NCI-H2196 treated with DMSO at 0.1 percent for 48 hours (cell line): ENCODE measurements around the gene TRAPPC12.
A peak's percentile ranks its signal among the peaks of the same experiment; 100 is the strongest.
"Not testable (repeated sequence)": the region's sequence is repeated elsewhere in the genome, so short reads cannot be mapped to it uniquely, and the experiment has no call there.

Experiments
- DNase-seq: peaks from one replicate; lab custom pipeline; 2025; ENCODE audit not compliant: unreplicated experiment; lab: John Stamatoyannopoulos, UW

Gene TRAPPC12

GRCh38 chr2:3379647-3380534, at the start of gene TRAPPC12:
TRAPPC12 (plus strand) TSS chr2:3379694; CDS start chr2:3387624, 7,930 bp downstream.
- peak; percentile 90 for DNase-seq

GRCh38 chr2:3332133-3332532, 47.4 kb upstream of the TRAPPC12 start:
- no peak for DNase-seq

GRCh38 chr2:3334392-3335345, 44.8 kb upstream of the TRAPPC12 start:
- no peak for DNase-seq

- DNase-seq: no peak
Observed at GRCh38 chr2:3336844-3337243, 42.6 kb upstream of the TRAPPC12 start.

GRCh38 chr2:3338340-3338739, 41.2 kb upstream of the TRAPPC12 start:
- no peak for DNase-seq

GRCh38 chr2:3340144-3340543, 39.4 kb upstream of the TRAPPC12 start:
- no peak for DNase-seq

GRCh38 chr2:3341336-3341735, 38.2 kb upstream of the TRAPPC12 start:
- no peak for DNase-seq

GRCh38 chr2:3342324-3342723, 37.2 kb upstream of the TRAPPC12 start:
- DNase-seq: no peak

GRCh38 chr2:3343012-3343411, 36.5 kb upstream of the TRAPPC12 start:
- DNase-seq: no peak

- DNase-seq: no peak
Observed at GRCh38 chr2:3344897-3345296, 34.6 kb upstream of the TRAPPC12 start.

GRCh38 chr2:3345621-3346020, 33.9 kb upstream of the TRAPPC12 start:
- no peak for DNase-seq

GRCh38 chr2:3348767-3349166, 30.7 kb upstream of the TRAPPC12 start:
- no peak for DNase-seq

GRCh38 chr2:3349211-3349693, 30.2 kb upstream of the TRAPPC12 start:
- no peak for DNase-seq

GRCh38 chr2:3354986-3355385, 24.5 kb upstream of the TRAPPC12 start:
- no peak for DNase-seq

- DNase-seq: no peak
Observed at GRCh38 chr2:3355951-3356569, 23.4 kb upstream of the TRAPPC12 start.

GRCh38 chr2:3356799-3357198, 22.7 kb upstream of the TRAPPC12 start:
- DNase-seq: peak; percentile 88

- DNase-seq: not testable (repeated sequence)
Observed at GRCh38 chr2:3357446-3357845, 22.0 kb upstream of the TRAPPC12 start.

GRCh38 chr2:3357926-3358325, 21.6 kb upstream of the TRAPPC12 start:
- DNase-seq: no peak

- no peak for DNase-seq
Observed at GRCh38 chr2:3361518-3362389, 17.7 kb upstream of the TRAPPC12 start.

- DNase-seq: no peak
Observed at GRCh38 chr2:3365219-3365618, 14.3 kb upstream of the TRAPPC12 start.
